T-helper 22 cell (primary cell): ENCODE data around the gene SPATA1.
"Not testable (repeated sequence)": the region's sequence is repeated elsewhere in the genome, so short reads cannot be mapped to it uniquely, and the experiment has no call there.

Experiments
- DNase-seq: peaks from one replicate; pipeline ENCODE4 v3.0.0-alpha.2; 2020; ENCODE audit warnings: low read depth

Gene SPATA1

DNA sequence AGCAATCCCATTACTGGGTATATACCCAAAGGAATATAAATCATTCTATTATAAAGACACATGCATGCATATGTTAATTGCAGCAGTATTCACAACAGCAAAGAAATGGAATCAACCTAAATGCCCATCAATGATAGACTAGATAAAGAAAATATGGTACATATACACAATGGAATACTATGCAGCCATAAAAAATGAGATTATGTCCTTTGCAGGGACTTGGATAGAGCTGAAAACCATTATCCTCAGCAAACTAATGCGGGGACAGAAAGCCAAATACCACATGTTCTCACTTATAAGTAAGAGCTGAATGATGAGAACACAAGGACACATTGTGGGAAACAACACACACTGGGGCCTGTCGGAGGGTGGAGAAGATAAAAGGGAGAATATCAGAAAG lies 88.8 kb downstream of the SPATA1 start:
- not testable (repeated sequence) for DNase-seq

DNA sequence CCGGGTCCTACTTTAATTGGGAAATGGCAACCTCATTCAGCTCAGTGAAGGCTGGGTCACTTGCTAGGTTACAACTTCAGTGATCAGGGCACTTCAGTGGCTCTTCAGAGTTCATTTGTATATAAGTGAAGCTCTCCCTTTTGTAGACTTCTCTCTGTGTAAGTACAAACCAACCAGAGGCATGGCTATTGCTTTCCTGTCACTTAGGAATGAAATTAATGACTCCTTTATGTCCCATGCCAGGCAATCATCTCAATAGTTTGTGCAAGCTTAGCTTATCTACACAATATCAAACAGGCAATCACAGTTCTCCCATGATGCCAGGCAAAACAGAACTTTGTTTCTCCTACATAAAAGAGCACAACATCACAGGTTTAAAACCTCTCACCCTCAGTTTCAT lies 90.8 kb downstream of the SPATA1 start:
- DNase-seq, result no peak

DNA sequence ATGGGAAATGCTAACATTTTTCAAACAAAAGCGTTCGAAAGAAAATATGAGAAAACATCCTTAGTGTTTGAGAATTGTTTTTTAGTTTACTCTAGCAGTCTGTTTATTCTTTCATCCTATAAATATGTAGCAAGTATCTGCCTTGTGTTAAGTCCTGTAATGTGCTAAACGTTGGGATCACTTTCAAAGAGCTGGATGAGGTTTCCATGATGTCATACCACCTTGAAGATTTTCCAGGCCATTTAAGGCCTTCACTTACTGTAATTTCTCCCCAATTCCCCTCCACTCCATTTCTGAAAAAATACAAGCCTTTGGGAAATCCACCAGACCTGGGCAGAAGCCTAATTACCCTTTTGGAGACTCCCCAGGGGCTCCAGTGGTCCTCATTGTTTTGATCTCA lies 92.2 kb downstream of the SPATA1 start:
- no peak for DNase-seq

DNA sequence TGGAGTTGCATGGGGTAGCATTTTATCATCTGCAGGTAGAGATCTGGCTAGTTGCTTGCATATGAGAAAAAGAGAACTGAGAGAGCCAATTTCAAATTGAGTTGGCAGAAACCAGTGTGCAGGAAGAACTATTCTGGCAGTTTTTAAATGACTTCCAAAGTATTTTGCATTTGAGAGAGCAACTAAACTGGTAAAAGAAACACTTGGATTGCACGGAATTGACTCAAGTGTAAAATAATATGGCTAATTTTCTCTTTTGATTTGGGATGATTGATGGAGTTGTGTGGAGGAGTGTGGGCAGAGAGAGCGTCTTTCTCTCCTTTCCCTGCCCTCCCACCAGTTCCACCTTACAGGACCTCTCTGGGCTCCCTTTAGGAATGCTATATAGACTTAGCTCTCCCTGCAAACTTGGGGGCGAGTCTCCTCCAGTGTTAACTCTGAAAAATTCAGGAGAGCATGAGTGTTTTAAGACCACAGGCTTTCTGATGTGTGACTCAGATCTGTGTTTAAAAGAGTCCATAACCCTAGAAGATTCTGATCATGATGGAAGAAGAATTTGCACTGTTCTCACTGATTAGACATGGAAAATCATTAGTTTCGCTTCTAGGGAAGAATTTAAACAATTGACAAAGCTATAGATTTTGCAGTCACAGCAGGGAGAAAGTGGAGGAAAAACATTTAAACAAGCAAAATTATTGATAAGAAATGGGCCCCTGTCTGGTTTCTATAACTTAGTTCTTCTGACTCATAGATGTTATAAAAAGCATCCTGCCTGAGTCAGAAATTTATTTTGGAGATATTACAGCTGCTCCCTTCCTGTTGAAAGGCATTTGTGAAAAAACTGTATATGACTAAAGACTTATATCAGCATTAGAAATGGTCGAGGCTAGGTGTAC lies 92.9 kb downstream of the SPATA1 start:
- no peak for DNase-seq

DNA sequence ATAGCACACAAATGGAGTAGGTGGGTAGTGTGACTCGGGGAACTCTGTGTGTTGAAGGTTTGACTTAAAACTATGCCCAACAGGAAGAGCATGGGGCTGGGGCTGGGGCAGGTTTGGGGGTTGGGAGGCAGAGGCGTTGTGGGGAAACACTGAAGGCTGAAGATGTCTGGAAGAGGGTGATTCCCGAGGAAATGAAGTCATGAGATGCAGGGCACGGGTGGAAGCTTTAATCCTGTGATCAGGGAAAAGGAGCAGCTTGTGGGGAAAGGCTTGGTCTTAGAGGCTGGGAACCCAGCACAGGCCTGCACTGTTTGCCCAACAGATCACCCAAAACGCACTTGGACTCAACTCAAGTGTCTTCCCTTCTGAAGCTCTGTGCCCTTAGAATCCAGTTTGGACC lies 94.6 kb downstream of the SPATA1 start:
- DNase-seq, result no peak

DNA sequence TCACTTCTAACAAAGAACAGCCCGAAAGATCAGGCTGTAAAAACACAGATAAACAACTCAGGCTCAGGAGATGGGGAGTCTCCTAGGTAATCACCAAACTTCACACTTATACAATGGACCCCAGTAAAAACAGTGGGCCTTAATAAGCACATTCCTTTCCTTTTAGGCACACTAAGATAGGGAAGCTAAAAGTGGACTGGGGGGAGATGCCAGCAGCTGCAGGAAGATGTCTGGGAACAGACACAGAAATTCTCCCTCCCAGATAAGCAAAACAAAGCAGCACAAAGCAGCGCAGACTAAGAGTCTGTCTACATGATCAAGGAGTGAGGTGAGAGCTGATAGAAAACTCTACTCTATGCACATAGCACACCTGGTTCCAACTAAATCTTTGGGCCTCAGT lies 97.0 kb downstream of the SPATA1 start:
- DNase-seq, result no peak

DNA sequence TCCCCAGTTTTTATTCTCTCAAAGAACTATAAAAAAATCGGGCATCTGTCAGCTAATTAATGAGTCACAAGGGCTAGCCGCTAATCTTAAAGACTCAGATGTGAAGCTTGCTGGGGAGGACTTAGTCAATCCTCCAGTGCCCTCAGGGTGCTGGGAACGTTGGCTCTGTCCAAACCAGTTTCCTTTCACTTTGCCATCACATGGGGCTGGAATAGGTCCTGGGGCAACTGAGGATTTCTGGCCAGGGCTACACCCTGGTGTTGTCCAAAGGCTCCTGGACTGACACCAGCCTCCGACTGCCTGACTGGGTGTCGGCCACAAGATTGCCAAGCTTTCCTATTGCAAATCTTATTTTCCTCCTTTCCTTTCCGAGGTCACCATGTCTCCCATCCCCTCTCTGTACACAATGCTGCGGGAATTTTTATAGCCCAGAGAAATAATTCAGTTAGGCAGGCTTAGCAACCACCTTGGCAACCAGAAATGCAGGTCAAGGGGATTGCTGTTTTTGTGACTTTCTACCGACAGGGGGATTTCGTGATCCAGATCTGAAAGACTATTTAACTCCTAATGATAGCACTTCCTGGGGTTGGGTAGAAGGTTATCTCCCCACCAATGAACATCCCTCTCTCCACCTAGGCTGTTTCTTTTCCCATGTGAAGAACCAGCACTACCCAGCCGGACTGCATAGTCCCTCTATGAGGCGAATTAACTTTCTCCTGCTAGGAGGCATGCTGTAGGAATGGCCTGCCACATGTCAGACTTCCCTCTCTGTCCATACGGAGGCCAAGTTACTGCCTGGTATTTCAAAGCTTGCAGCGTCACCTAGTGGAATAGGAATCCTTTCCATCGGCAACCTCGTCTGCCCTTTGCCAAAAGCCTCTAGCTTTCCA lies 98.0 kb downstream of the SPATA1 start:
- DNase-seq, result no peak

DNA sequence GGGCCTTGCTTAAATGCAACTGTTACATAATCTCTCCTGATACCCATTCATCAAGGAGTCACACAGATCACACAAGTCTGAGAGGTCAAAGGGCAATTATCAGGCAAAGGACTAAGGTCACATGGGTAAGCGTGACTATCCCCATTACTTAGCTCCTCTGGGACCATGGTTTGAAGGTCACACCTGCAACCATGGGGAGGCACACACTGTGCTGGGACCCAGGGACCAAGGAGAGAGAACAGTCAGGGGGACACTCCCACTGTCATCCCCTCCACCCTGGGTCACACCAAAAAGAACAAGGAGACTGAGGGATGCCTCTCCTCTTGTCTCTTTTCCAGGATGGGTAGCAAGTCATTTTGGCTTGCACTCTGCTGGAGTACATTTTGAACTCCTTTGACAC lies 99.0 kb downstream of the SPATA1 start:
- DNase-seq, result no peak

DNA sequence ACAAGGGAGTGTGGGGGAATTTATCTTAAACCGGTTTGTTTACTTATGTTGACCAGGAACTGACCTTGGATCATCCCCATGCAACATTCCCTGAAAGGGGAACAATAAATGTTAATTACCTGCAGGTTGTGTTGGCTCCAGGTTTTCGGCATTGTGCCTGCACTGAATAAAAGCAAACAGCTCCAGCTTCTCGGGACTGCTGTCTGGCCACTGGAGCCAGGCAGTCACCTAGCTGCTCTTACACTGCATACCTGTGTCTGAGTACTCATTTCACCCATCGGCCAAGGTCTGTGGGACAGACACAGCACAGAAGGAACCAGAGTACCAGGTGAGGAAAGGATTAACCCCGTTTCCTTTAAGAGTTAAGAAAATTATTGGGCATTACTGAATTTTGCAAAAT lies 100.8 kb downstream of the SPATA1 start:
- no peak for DNase-seq

DNA sequence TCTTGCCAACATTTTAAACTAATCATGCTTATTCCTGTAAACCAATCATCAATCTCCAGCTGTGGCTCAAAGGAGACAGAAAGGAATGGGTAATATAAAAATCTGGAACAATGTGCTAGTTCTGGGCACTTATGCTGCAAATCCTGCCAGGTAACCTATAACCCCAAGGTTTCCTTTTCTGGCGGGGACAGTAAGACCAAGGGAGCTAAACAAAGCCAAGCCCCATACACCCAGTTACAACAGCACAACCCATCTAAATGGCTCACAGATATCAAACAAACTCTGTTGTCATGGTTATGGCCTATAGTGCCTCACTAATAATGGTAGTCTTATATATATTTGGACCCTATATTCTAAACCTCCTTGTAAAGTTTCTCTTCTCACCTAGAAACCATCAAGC lies 104.9 kb downstream of the SPATA1 start:
- DNase-seq, result no peak

DNA sequence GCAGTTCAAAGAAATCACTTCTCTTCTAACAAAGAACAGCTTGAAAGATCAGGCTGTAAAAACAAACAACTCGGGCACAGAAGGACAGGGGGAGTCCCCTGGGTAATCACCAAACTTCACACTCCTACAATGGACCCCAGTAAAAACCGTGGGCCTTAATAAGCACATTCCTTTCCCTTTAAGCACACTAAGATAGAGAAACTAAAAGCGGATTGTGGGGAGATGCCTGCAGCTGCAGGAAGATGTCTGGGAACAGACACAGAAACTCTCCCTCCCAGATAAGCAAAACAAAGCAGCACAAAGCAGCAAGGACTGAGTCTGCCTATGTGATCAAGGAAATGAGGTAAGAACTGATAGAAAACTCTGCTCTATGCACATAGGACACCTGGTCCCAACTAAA lies 105.6 kb downstream of the SPATA1 start:
- no peak for DNase-seq

DNA sequence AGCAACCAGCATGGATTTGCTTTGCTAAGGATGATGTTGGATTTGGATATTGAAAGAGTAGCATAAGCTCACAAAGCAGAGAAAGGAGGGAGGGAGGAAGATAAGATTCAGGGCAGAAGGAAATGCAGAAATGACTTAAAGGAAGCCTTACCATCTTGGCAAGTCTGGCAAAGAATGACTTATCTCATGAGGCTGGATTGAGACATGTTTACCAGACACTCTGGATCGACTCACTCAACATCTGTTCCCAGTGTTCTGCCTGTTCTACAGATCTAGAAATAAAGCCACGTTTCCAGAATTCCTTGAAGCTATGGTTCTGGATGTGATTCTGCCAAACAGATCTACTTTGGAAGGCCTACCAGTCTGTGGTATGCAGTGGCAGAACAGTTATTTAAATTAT lies 106.8 kb downstream of the SPATA1 start:
- no peak for DNase-seq

DNA sequence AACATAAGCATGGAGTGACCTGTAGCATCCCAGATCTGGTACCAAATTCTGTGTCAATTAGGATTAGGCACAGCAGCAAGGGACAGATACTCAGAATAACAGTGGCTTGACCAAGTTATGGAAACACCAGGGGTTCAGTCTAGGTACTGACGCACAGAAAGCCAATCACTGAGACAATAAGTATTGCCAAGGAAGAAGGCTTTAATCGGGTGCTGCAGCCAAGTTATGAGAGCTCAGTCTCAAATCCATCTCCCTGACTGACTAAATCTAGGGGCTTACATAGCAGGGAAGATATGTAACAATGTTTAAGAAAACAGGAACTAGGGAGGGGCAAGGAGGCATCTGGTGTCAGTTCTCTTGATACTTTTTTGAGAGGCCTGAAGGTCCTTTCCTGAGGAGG lies 107.7 kb downstream of the SPATA1 start:
- no peak for DNase-seq

DNA sequence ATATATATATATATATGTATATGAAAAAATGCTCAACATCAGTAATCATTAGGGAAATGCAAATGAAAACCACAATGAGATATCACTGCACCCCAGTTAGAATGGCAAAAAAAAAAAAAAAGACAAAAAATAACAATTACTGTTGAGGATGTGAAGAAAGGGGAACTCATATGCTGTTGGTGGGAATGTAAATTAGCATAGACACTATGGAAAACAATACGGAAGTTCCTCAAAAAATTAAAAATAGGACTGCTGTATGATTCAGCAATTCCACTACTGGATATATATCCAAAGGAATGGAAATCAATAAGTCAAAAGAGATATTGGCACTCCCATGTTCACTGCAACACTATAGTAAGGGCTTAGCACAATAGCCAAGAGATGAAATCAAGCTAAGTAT lies 109.6 kb downstream of the SPATA1 start:
- no peak for DNase-seq
